ENCODE data around the gene PICK1. TPM values are rescaled to one million over a fixed set of nuclear protein-coding genes. Genes with fewer than 3 reads are reported as not detected.
A peak's percentile ranks its signal among the peaks of the same experiment; 100 is the strongest.

The PICK1 gene
- total and polyA plus RNA-seq, 3 donors from 2014 or later: 61.5 to 89.7 (median 78.7) TPM

DNA sequence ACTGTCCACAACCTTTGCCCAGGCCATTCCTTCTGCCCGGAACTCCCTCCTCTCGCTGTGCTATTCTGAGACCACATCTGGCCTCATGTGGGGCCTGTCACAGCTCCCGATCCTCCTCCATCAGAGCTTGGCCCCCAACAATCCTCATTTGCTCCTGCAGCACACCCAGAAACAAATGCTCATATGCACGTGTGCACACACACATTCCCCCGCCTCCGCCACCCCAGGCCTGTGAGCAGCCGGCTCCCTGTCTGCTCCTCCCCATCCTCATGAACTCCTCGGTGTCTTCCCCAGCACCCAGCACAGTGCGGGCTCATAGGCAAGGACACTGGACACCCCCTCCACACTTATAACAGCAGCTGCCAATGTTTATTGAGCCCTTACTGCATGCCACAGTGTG lies 29.7 kb upstream of the PICK1 start:
- Histone ChIP-seq H3K27ac (no peak overlapping the region), H3K4me1 (peaks cover 11% of the 10 kb centered on the region), H3K4me3 (no peak overlapping the region), H3K36me3 (ENCODE audit: low read depth, missing control alignments) (no peaks in the 10 kb centered on the region), H3K27me3 (no peaks in the 10 kb centered on the region), H3K9me3 (no peaks in the 10 kb centered on the region)
- WGBS, 2 donors: 72 to 82% methylated on average over 9 of the region's 9 CpGs
- no peak for DNase-seq
- intact Hi-C loops (cut with DNase I; ENCODE audit: low total_unique reads): no loop called here
- TF ChIP-seq, protein P1, sequence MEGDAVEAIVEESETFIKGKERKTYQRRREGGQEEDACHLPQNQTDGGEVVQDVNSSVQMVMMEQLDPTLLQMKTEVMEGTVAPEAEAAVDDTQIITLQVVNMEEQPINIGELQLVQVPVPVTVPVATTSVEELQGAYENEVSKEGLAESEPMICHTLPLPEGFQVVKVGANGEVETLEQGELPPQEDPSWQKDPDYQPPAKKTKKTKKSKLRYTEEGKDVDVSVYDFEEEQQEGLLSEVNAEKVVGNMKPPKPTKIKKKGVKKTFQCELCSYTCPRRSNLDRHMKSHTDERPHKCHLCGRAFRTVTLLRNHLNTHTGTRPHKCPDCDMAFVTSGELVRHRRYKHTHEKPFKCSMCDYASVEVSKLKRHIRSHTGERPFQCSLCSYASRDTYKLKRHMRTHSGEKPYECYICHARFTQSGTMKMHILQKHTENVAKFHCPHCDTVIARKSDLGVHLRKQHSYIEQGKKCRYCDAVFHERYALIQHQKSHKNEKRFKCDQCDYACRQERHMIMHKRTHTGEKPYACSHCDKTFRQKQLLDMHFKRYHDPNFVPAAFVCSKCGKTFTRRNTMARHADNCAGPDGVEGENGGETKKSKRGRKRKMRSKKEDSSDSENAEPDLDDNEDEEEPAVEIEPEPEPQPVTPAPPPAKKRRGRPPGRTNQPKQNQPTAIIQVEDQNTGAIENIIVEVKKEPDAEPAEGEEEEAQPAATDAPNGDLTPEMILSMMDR (IDR thresholded peaks at IDR 0.05): no peak
- TF ChIP-seq POLR2A (IDR thresholded peaks at IDR 0.05): no peak

DNA sequence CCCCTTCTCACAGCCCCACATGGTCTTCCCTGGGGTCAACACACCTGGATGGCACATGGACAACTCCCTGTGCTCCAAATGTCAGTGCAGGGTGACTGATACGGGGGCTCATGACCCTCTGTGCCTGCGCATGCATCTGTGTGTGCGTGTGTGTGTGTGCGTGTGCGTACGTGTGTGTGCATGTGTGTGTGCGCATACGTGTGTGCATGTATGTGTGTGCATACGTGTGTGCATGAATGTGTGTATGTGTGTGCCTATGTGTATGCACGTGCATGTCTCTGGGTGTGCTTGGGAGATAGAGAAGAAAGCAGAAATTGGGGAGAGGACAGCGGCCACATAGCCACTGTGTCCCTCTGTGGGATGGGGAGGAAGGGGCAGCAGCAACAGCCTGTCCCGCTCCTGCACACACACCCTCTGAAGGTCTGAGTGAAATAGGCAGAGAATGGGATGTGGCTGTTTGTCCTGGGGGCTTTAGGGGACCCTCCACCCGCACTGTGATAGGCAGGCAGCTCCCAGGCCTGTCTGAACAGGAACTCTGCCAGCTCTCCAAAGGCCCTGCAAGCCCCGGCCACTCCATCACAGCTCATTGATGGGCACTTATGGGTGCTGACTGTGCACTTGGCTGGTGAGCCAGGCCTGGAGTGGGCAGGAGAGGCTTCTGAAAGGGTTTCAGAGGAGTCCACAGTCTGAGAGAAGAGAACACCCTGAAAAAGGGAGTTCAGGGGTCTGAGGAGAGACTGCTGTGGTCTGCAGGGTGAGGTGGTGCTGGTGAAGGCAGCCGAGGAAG lies 28.7 kb upstream of the PICK1 start:
- WGBS, 2 donors: 87 to 89% methylated on average over 12 to 15 of the region's 15 CpGs
- Histone ChIP-seq H3K9me3 (no peaks in the 10 kb centered on the region), H3K27ac (no peak overlapping the region), H3K4me3 (no peak overlapping the region), H3K36me3 (ENCODE audit: low read depth, missing control alignments) (no peaks in the 10 kb centered on the region), H3K27me3 (no peaks in the 10 kb centered on the region), H3K4me1 (peaks cover 12% of the 10 kb centered on the region)
- intact Hi-C loops (cut with DNase I; ENCODE audit: low total_unique reads): no loop called here
- TF ChIP-seq, protein P1 (IDR thresholded peaks at IDR 0.05): no peak
- no peak for TF ChIP-seq POLR2A (IDR thresholded peaks at IDR 0.05)
- no peak for DNase-seq

DNA sequence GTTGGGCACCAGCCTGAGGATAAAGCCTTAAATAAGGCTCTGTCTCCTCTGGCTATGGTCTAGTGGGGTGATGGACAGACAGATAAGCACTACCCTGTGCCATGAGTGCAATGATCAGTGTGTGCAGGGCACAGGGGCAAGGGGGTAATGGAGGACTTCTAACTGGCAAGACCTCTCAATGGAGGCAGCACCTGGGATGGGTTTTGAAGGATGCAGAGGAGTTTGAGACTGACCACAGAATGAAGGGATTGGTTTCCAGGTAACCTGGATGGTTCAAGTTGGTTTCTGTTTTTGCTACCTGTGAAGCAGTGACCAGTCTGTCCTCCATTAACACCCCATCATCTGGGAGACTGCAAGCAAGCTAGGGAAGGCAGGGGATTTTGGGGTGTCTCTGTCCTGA lies 27.8 kb upstream of the PICK1 start:
- Histone ChIP-seq H3K27me3 (no peaks in the 10 kb centered on the region), H3K27ac (no peak overlapping the region), H3K4me1 (peaks cover 21% of the 10 kb centered on the region), H3K4me3 (no peak overlapping the region), H3K9me3 (no peaks in the 10 kb centered on the region), H3K36me3 (ENCODE audit: low read depth, missing control alignments) (no peaks in the 10 kb centered on the region)
- intact Hi-C loops (cut with DNase I; ENCODE audit: low total_unique reads): no loop called here
- TF ChIP-seq, protein P1 (IDR thresholded peaks at IDR 0.05): no peak
- no peak for TF ChIP-seq POLR2A (IDR thresholded peaks at IDR 0.05)
- no peak for DNase-seq

DNA sequence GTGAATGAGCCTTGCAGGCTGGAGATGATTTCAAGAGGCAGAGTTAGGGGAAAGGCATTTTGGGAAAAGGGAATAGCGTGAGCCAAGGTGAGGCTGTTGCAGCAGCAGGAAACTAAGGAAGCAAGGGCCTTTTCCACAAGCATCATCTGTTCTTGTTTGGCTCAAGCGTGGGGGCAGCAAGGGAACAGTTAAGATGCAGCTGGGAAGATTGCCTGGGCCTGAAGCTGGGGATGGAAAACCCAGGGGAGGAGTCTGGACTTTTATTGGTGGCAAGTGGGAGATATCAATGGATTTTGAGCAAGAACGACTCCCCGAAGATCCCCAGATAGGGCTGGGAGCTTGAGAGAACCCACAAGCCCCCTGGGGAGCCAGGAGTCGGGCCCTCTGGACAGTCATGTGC lies 27.3 kb upstream of the PICK1 start:
- intact Hi-C loops (cut with DNase I; ENCODE audit: low total_unique reads): no loop called here

More for the DNA sequence above, 27.3 kb upstream of the PICK1 start:
- Histone ChIP-seq H3K27ac (peak overlapping the region in 1 of 2 donors; percentile 45), H3K27me3 (no peaks in the 10 kb centered on the region), H3K4me3 (no peak overlapping the region), H3K9me3 (no peaks in the 10 kb centered on the region), H3K36me3 (ENCODE audit: low read depth, missing control alignments) (no peaks in the 10 kb centered on the region), H3K4me1 (peaks cover 26% of the 10 kb centered on the region)
- DNase-seq: no peak
- WGBS, 2 donors: 50 to 61% methylated on average over 5 of the region's 5 CpGs
- TF ChIP-seq, protein P1 (IDR thresholded peaks at IDR 0.05): no peak
- no peak for TF ChIP-seq POLR2A (IDR thresholded peaks at IDR 0.05)

Measured in testis (tissue), 3 donors.